Fibroblast of mammary gland (primary cell): ENCODE data around the gene GNAQ.

Source experiments
- DNase-seq: peaks from one replicate; pipeline ENCODE4 v3.0.0-alpha.2; 2010; ENCODE audit warnings: low read depth
- H3K4me3 ChIP-seq: 2 replicates; pipeline ENCODE4 v1.5.1; 2011; ENCODE audit warnings: low read depth, mild to moderate bottlenecking, low read length, moderate library complexity; ENCODE audit not compliant: control insufficient read depth
- CTCF ChIP-seq: conservative IDR thresholded peaks from 2 replicates; pipeline ENCODE4 v1.5.1; 2011; ENCODE audit warnings: low read depth, low read length, inconsistent platforms; ENCODE audit not compliant: control insufficient read depth, insufficient read depth

GNAQ gene

GRCh38 chr9:77999231-77999631 lies 32.4 kb downstream of the GNAQ start:
- TF ChIP-seq CTCF: no peak
- no peak overlapping the region for H3K4me3 ChIP-seq
- DNase-seq: peak; percentile 19

- no peak overlapping the region for H3K4me3 ChIP-seq
- DNase-seq: no peak
- TF ChIP-seq CTCF: no peak
These were observed 33.9 kb downstream of the GNAQ start for GRCh38 chr9:77997611-77998284.

- DNase-seq: no peak
- H3K4me3 ChIP-seq: no peak overlapping the region
- no peak for TF ChIP-seq CTCF
These were observed 34.9 kb downstream of the GNAQ start for GRCh38 chr9:77996696-77997095.

GRCh38 chr9:77991191-77991590 lies 40.4 kb downstream of the GNAQ start:
- H3K4me3 ChIP-seq: no peak overlapping the region
- no peak for TF ChIP-seq CTCF
- DNase-seq: no peak

GRCh38 chr9:77989909-77990308 lies 41.7 kb downstream of the GNAQ start:
- DNase-seq: no peak
- H3K4me3 ChIP-seq: no peak overlapping the region
- no peak for TF ChIP-seq CTCF

GRCh38 chr9:77989458-77989857 lies 42.2 kb downstream of the GNAQ start:
- H3K4me3 ChIP-seq: no peak overlapping the region
- DNase-seq: no peak
- TF ChIP-seq CTCF: no peak

GRCh38 chr9:77988630-77989029 lies 43.0 kb downstream of the GNAQ start:
- TF ChIP-seq CTCF: no peak
- no peak for DNase-seq
- no peak overlapping the region for H3K4me3 ChIP-seq
